SK-N-SH (cell line): ENCODE measurements around the gene SFRP2. TPM values are rescaled to one million over a fixed set of nuclear protein-coding genes. Genes with fewer than 3 reads are reported as not detected.

ENCODE experiments used
- CHD2 ChIP-seq: fragments of 150-350 bp; IDR thresholded peaks from 2 replicates; pipeline ENCODE4 v1.6.1; 2018; ENCODE audit warnings: low read length; ENCODE audit not compliant: partially characterized antibody
- EP300 ChIP-seq, 2 experiments: IDR thresholded peaks; 2 replicates each; pipeline versions ENCODE4 v1.4.0 to v1.6.1; 2012; ENCODE audit warnings: borderline replicate concordance in 1 of 2, low read depth in 1 of 2, low read length in 1 of 2
- EZH2phosphoT487 ChIP-seq: fragments of 200-600 bp; sonication (generic); IDR thresholded peaks from 2 replicates; pipeline ENCODE4 v1.6.1; 2017; ENCODE audit warnings: low read depth, mixed run types, mild to moderate bottlenecking, antibody characterized with exemption, moderate library complexity, borderline replicate concordance
- NRF1 ChIP-seq: IDR thresholded peaks from 2 replicates; pipeline ENCODE4 v1.6.1; 2012; ENCODE audit warnings: low read depth, mild to moderate bottlenecking, low read length
- RAD21 ChIP-seq: IDR thresholded peaks from 2 replicates; pipeline ENCODE4 v1.6.1; 2012; ENCODE audit warnings: mild to moderate bottlenecking, low read length
- RFX5 ChIP-seq: IDR thresholded peaks from 2 replicates; pipeline ENCODE4 v1.6.1; 2012; ENCODE audit warnings: mild to moderate bottlenecking, improper control_type of control experiment, low read length
- RXRA ChIP-seq: IDR thresholded peaks from 2 replicates; pipeline ENCODE4 v1.4.0; 2012; ENCODE audit warnings: low read depth, mild to moderate bottlenecking, borderline replicate concordance
- SIN3A ChIP-seq: IDR thresholded peaks from 2 replicates; pipeline ENCODE4 v1.6.1; 2012; ENCODE audit warnings: low read depth, mild to moderate bottlenecking, low read length, moderate library complexity, borderline replicate concordance
- TAF1 ChIP-seq: IDR thresholded peaks from 2 replicates; pipeline ENCODE4 v1.6.1; 2012; ENCODE audit warnings: low read depth, mild to moderate bottlenecking, low read length, moderate library complexity, borderline replicate concordance
- TCF12 ChIP-seq: IDR thresholded peaks from 2 replicates; pipeline ENCODE4 v1.4.0; 2012
- polyA plus RNA-seq, 3 experiments: library from polyadenylated mRNA; depleted of rRNA; stranded (reverse); fragments of >200 nt; gene quantifications; 2 replicates each; pipeline ENCODE4 v1.2.3, GENCODE V29; 2012
- TF ChIP-seq, protein P1 (sequence below): IDR thresholded peaks from 2 replicates; pipeline ENCODE4 v1.6.1; 2012; ENCODE audit warnings: mild to moderate bottlenecking, low read depth, low read length, moderate library complexity
- TF ChIP-seq, protein P2 (sequence below): IDR thresholded peaks from 2 replicates; pipeline ENCODE4 v1.4.0; 2012; ENCODE audit warnings: low read depth, borderline replicate concordance
- TF ChIP-seq, protein P3 (sequence below): IDR thresholded peaks from 2 replicates; pipeline ENCODE4 v1.4.0; 2012; ENCODE audit warnings: low read depth
- TF ChIP-seq, protein P4 (sequence below): IDR thresholded peaks from 2 replicates; pipeline ENCODE4; 2012
- TF ChIP-seq, protein P5 (sequence below): IDR thresholded peaks from 2 replicates; pipeline ENCODE4 v1.4.0; 2012; ENCODE audit warnings: low read depth, borderline replicate concordance

Gene SFRP2
- polyA plus RNA-seq, 1 of the 3 experiments (the other 2 are of a cell fraction), result not detected

DNA sequence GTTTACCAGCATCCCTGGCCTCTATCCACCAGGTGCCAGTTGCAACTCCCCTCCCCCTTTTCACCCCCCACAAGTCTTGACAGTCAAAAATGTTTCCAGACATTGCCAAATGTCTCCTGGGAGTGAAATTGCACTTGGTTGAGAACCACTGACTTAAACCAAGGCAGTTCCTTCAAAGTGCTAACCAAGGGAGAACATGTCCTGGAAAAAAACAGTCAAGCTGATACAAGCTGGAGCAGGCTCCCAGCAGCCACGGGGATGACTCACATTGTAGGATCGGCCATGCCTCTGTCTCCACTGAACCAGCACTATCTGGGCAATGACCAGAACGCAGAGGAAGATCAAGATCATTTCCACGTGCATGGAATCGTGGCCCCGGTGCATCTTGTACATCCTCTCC lies 40.5 kb downstream of the SFRP2 start (continued):
- TF ChIP-seq, protein P1, sequence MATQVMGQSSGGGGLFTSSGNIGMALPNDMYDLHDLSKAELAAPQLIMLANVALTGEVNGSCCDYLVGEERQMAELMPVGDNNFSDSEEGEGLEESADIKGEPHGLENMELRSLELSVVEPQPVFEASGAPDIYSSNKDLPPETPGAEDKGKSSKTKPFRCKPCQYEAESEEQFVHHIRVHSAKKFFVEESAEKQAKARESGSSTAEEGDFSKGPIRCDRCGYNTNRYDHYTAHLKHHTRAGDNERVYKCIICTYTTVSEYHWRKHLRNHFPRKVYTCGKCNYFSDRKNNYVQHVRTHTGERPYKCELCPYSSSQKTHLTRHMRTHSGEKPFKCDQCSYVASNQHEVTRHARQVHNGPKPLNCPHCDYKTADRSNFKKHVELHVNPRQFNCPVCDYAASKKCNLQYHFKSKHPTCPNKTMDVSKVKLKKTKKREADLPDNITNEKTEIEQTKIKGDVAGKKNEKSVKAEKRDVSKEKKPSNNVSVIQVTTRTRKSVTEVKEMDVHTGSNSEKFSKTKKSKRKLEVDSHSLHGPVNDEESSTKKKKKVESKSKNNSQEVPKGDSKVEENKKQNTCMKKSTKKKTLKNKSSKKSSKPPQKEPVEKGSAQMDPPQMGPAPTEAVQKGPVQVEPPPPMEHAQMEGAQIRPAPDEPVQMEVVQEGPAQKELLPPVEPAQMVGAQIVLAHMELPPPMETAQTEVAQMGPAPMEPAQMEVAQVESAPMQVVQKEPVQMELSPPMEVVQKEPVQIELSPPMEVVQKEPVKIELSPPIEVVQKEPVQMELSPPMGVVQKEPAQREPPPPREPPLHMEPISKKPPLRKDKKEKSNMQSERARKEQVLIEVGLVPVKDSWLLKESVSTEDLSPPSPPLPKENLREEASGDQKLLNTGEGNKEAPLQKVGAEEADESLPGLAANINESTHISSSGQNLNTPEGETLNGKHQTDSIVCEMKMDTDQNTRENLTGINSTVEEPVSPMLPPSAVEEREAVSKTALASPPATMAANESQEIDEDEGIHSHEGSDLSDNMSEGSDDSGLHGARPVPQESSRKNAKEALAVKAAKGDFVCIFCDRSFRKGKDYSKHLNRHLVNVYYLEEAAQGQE, result no peak
- TF ChIP-seq, protein P2, sequence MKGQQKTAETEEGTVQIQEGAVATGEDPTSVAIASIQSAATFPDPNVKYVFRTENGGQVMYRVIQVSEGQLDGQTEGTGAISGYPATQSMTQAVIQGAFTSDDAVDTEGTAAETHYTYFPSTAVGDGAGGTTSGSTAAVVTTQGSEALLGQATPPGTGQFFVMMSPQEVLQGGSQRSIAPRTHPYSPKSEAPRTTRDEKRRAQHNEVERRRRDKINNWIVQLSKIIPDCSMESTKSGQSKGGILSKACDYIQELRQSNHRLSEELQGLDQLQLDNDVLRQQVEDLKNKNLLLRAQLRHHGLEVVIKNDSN, result no peak
- TF ChIP-seq, protein P3, sequence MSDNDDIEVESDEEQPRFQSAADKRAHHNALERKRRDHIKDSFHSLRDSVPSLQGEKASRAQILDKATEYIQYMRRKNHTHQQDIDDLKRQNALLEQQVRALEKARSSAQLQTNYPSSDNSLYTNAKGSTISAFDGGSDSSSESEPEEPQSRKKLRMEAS, result peak; percentile 81
- TF ChIP-seq NRF1, result no peak
- TF ChIP-seq TCF12, result peak; percentile 74
- TF ChIP-seq, protein P4, sequence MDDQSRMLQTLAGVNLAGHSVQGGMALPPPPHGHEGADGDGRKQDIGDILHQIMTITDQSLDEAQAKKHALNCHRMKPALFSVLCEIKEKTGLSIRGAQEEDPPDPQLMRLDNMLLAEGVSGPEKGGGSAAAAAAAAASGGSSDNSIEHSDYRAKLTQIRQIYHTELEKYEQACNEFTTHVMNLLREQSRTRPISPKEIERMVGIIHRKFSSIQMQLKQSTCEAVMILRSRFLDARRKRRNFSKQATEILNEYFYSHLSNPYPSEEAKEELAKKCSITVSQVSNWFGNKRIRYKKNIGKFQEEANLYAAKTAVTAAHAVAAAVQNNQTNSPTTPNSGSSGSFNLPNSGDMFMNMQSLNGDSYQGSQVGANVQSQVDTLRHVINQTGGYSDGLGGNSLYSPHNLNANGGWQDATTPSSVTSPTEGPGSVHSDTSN, result no peak
- peak; percentile 20 to 48; a peak in 2 of 4 replicates for TF ChIP-seq EP300 (IDR thresholded peaks at IDR 0.05; ENCODE audit: borderline replicate concordance in 1 of 2, low read depth in 1 of 2, low read length in 1 of 2)
- no peak for TF ChIP-seq RAD21
- no peak for TF ChIP-seq CHD2
- no peak for TF ChIP-seq EZH2phosphoT487
- no peak for TF ChIP-seq RFX5
- TF ChIP-seq RXRA, result no peak
- no peak for TF ChIP-seq TAF1
- TF ChIP-seq SIN3A, result no peak
- TF ChIP-seq, protein P5, sequence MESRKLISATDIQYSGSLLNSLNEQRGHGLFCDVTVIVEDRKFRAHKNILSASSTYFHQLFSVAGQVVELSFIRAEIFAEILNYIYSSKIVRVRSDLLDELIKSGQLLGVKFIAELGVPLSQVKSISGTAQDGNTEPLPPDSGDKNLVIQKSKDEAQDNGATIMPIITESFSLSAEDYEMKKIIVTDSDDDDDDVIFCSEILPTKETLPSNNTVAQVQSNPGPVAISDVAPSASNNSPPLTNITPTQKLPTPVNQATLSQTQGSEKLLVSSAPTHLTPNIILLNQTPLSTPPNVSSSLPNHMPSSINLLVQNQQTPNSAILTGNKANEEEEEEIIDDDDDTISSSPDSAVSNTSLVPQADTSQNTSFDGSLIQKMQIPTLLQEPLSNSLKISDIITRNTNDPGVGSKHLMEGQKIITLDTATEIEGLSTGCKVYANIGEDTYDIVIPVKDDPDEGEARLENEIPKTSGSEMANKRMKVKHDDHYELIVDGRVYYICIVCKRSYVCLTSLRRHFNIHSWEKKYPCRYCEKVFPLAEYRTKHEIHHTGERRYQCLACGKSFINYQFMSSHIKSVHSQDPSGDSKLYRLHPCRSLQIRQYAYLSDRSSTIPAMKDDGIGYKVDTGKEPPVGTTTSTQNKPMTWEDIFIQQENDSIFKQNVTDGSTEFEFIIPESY, result no peak
